Stimulated activated memory B cell treated with anti-CD40 and anti-IgM and Interleukin-4, amounts not matched to agents 10 μg/mL and 1 μg/mL and 100 μg/mL, for 72 hours (primary cell): ENCODE data around the gene SPACA5.
"Not testable (repeated sequence)": the region's sequence is repeated elsewhere in the genome, so short reads cannot be mapped to it uniquely, and the experiment has no call there.

Experiments
- ATAC-seq: fragments of 150-1000 bp; cut with Tn5 transposase; 2 replicates; pipeline ENCODE4 v1.10.0; 2021
- H3K27ac Mint-ChIP-seq: one replicate; pipeline ENCODE4 v1.8.0; 2022; ENCODE audit warnings: mild to moderate bottlenecking, mixed read lengths
- H3K27me3 Mint-ChIP-seq: one replicate; pipeline ENCODE4 v1.8.0; 2022; ENCODE audit warnings: mixed read lengths
- H3K36me3 Mint-ChIP-seq: one replicate; pipeline ENCODE4 v1.8.0; 2022; ENCODE audit warnings: mixed read lengths
- H3K4me1 Mint-ChIP-seq: one replicate; pipeline ENCODE4 v1.8.0; 2022; ENCODE audit warnings: mixed read lengths
- H3K4me3 Mint-ChIP-seq: one replicate; pipeline ENCODE4 v1.8.0; 2022; ENCODE audit warnings: mild to moderate bottlenecking, moderate library complexity, mixed read lengths
- H3K9me3 Mint-ChIP-seq: one replicate; pipeline ENCODE4 v1.8.0; 2022; ENCODE audit warnings: mixed read lengths

SPACA5 gene

DNA sequence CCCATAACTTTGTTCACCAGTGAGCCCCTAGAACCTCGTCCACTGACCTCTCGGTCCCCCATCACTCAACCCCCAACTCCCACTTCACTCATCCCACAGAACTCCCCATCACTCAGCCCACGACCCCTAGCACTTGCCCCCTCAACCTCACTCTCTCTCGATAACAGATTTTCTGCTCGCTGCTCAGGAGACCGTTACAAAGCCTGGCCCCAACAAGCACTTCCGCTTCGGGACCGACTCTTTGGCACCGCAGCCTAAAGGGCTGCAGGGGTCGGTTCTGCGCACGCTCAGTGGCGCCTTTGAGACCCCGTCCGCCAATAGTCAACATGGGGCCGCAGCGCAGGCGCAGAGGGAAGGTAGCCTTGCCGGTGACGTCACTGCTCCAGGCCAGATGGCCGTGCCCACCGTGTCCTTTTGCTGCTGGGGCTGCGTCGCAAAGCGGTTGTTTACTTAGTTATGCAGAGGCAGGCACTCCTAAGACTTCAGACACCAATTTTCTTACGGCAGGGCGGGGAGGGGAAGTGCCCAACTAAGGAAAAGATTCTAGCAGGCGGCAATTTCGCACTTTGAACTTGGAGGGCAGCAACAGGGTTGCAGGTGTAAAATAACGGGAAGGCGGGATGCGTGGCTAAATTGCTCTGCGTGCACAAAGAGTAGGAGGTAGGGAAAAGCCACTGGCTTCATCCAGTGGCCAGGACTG, 2.9 kb upstream of the SPACA5 start, which contains the start of gene ZNF182:
Gene ZNF182 (minus strand): TSS at position 232 of the 700 bp plus-strand sequence. CDS start 1,380 bp downstream, outside the sequence.
- H3K27me3 Mint-ChIP-seq, result no peaks in the 10 kb centered on the region
- peak within 1 kb of the TSS; percentile 97 for H3K4me3 Mint-ChIP-seq
- peaks cover 16% of the 10 kb centered on the region for H3K36me3 Mint-ChIP-seq
- no peaks in the 10 kb centered on the region for H3K9me3 Mint-ChIP-seq
- H3K4me1 Mint-ChIP-seq, result peaks cover 17% of the 10 kb centered on the region
- H3K27ac Mint-ChIP-seq, result peak within 1 kb of the TSS; percentile 100
- peak; percentile 98 for ATAC-seq

DNA sequence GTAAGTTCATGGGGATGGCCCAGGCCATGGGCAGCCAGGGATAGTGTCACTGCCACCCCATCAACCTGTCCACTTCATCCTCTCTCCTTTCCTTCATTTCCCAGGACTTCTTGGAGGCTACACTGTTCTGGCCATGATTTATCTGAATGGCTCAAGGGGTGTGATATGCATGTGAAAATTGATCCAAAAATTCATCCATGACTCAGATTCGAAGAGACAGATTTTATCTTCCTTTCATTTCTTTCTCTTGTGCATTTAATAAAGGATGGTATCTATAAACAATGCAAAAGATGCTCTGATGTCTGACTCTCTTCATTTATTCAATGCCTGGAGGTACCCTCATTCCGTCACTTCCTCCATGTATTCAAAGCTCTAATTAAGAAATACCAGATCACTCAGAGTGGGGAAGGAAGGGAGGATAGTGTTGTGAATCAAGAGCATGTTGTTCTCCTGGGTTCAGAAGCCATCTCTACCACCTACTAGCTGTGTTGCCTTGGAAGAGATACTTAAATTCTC, 2.7 kb downstream of the SPACA5 start:
- not testable (repeated sequence) for ATAC-seq, H3K27me3 Mint-ChIP-seq, H3K4me1 Mint-ChIP-seq, H3K9me3 Mint-ChIP-seq, H3K27ac Mint-ChIP-seq, H3K4me3 Mint-ChIP-seq, H3K36me3 Mint-ChIP-seq

DNA sequence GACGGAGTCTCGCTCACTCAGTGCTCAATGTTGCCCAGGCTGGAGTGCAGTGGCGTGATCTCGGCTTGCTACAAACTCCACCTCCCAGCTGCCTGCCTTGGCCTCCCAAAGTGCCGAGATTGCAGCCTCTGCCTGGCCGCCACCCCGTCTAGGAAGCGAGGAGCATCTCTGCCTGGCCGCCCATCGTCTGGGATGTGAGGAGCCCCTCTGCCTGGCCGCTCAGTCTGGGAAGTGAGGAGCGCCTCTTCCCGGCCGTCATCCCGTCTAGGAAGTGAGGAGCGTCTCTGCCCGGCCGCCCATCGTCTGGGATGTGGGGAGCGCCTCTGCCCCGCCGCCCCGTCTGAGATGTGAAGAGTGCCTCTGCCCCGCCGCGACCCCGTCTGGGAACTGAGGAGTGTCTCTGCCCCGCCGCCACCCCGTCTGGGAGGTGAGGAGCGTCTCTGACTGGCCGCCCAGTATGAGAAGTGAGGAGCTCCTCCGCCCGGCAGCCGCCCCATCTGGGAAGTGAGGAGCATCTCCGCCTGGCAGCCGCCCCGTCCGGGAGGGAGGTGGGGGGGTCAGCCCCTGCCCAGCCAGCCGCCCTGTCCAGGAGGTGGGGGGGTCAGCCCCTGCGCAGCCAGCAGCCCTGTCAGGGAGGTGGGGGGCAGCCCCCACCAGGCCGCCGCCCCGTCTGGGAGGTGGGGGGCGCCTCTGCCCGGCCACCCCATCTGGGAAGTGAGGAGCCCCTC, 10.0 kb downstream of the SPACA5 start:
- H3K9me3 Mint-ChIP-seq, H3K27me3 Mint-ChIP-seq, ATAC-seq, H3K27ac Mint-ChIP-seq, H3K36me3 Mint-ChIP-seq, H3K4me3 Mint-ChIP-seq, H3K4me1 Mint-ChIP-seq: not testable (repeated sequence)

DNA sequence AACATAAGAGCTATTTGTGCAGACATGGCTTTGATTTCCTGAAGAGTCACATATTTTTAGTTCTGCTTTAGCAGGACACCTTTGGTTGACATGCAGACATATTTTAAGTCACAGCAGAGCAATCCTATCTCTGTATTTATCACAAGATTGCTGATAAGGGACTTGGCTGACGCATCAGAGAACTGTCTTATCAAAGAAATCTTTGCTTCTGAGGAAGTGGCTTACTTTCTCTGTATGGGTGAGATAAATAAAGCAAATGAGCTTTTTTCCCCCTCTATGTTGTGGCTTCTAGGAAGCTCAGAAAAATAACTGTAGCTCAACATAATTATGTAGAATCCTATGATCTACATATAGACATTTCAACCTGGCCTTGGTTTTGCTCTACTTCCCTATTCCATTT, 13.1 kb downstream of the SPACA5 start:
- ATAC-seq, H3K27ac Mint-ChIP-seq, H3K9me3 Mint-ChIP-seq, H3K4me1 Mint-ChIP-seq, H3K4me3 Mint-ChIP-seq, H3K36me3 Mint-ChIP-seq, H3K27me3 Mint-ChIP-seq: not testable (repeated sequence)

DNA sequence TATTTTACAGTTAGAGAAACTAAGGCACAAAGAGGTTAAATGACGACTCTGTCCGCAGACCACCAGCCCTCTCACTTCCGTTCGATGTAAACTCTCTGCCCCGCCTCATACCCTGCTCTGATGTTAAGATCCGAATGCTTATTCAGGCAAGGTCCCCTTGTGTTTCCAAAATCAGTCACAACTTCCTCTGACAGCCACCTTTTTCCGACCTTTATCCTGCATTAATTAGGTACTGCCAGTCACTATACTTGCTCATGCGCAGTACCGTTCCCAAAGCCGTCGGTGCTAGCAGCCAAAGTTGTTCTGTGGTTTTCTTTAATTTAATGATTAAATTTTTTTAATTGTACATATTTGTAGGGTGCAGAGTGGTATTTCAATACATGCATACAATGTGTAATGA, 13.7 kb downstream of the SPACA5 start:
- H3K4me1 Mint-ChIP-seq, H3K36me3 Mint-ChIP-seq, H3K27me3 Mint-ChIP-seq, H3K9me3 Mint-ChIP-seq: not testable (repeated sequence)
- Mint-ChIP-seq H3K4me3 (peak overlapping the region; percentile 58), H3K27ac (peak overlapping the region; percentile 99)
- ATAC-seq, result peak; percentile 71

DNA sequence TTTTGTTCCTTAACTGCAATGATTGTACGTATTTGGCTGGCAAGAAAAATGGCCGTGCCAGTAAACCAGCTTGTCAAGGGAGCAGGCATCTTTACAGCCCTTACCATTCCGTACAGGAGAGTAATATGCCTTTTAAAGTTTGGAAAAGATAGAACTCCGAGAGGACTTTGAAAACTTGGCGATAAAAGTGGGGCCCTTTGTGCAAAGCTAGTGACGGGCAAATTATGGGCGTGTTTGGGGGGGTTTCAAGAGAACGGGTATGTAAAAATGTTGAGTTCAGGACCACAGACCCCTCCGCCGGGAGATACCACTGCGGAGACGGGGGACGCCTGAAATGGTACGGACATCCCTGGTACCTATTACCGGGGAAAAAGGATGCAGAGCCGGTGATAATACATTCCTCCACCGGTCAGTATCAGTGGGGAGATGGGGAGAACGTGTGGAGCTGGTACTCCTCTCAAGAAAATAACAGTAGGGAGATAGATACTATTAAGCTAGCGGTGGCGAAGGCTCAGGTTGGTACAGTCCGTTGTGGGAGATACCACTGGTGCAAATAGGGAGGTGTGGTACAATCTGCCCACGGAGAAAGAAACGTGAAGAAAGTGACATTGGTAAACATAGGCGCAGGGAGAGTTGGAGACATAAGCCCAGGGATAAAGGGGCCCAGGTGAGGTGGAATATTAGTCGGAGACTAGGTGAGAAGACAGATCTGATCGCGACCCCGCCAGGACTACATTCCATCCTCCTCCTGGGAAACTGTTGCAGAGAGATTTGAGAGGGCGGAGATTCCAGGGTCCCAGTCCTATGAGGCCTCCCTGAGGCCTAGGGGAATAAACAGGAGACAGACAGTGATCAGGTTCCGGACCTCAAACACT, 14.5 kb downstream of the SPACA5 start:
- Mint-ChIP-seq H3K4me1 (peaks cover 12% of the 10 kb centered on the region), H3K27me3 (no peaks in the 10 kb centered on the region), H3K27ac (peak overlapping the region; percentile 99), H3K4me3 (peak overlapping the region; percentile 98), H3K9me3 (no peaks in the 10 kb centered on the region), H3K36me3 (no peaks in the 10 kb centered on the region)
- ATAC-seq, result peak; percentile 91

DNA sequence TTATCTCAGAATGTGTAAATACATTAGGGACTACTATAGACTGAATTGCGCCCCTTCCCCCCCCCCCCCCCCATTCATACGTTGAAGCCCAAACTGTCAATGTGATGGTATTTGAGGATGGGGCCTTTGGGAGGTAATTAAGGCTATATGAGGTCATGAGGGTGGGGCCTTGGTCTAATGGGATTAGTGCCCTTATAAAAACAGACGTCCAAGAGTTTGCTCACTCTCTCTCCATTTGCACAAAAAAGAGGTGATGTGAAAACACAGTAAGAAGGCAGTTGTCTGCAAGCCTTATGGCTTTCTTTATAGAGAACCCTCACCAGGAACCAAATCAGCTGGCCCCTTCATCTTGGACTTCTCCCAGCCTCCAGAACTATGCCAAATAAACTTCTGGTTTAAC, 15.3 kb downstream of the SPACA5 start:
- H3K9me3 Mint-ChIP-seq, result no peaks in the 10 kb centered on the region
- no peak overlapping the region for H3K4me3 Mint-ChIP-seq
- H3K27me3 Mint-ChIP-seq, result no peaks in the 10 kb centered on the region
- H3K36me3 Mint-ChIP-seq, result no peaks in the 10 kb centered on the region
- no peak for ATAC-seq
- H3K4me1 Mint-ChIP-seq, result peaks cover 18% of the 10 kb centered on the region
- no peak overlapping the region for H3K27ac Mint-ChIP-seq

DNA sequence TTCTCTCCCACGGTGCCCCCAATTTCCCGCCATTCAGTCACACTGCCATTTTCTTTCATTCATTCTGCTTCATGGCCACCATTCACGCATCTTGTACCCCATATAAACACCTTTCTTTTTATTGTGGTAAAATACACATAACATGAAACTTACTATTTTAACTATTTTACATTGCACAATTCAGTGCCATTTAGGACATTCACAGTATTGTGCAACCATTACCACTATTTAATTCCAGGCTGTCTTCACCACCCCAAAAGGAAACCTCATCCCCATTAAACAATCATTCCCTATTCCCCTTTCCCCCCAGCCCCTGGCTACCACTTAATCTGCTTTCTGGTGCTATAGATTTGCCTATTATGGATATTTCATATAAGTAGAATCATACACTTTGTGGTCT, 15.9 kb downstream of the SPACA5 start:
- H3K27ac Mint-ChIP-seq, result no peak overlapping the region
- H3K36me3 Mint-ChIP-seq, result no peaks in the 10 kb centered on the region
- no peaks in the 10 kb centered on the region for H3K27me3 Mint-ChIP-seq
- peak overlapping the region; percentile 32 for H3K4me3 Mint-ChIP-seq
- no peaks in the 10 kb centered on the region for H3K9me3 Mint-ChIP-seq
- peaks cover 18% of the 10 kb centered on the region for H3K4me1 Mint-ChIP-seq
- no peak for ATAC-seq

DNA sequence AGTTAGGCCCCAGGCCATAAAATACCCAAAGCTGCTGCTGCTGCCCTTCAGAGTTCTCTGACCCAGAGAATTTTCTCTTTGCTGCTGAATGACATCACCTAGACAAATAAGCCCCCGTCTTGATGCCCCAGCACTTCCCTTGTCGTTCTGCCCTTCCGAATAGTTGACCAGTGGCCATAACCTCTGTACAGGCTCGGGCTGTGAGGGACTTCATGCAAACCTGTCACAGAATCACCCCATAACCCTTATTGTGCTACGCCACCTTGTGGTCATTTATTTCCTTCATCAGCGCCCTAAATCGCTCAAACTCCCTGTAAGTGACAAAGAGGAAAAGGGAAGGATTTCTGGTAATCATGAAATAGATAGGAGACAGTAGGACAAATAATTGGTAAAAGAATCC, 18.8 kb downstream of the SPACA5 start:
- ATAC-seq, result no peak
- H3K4me3 Mint-ChIP-seq, result no peak overlapping the region
- no peaks in the 10 kb centered on the region for H3K36me3 Mint-ChIP-seq
- H3K9me3 Mint-ChIP-seq, result no peaks in the 10 kb centered on the region
- no peaks in the 10 kb centered on the region for H3K27me3 Mint-ChIP-seq
- peaks cover 18% of the 10 kb centered on the region for H3K4me1 Mint-ChIP-seq
- no peak overlapping the region for H3K27ac Mint-ChIP-seq

DNA sequence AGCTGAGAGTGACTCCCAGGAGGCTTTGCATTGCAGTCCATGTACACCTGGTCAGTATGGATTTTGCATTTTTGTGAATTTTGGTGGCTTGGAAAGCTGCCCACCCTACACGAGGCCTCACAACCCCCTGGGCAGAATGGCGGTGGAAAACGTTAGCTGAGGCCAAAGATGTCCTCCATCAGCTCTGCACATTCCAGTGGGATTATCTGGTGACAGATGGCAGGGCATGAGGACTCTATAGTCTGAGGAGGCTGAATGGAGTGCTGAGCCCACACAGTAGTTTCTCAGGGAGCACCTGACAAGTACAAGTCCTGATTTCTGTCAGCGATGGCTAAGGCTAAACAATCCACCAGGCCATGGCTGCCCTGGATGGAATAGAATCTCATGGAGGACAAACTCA, 20.8 kb downstream of the SPACA5 start:
- H3K27me3 Mint-ChIP-seq, ATAC-seq, H3K36me3 Mint-ChIP-seq, H3K4me3 Mint-ChIP-seq, H3K9me3 Mint-ChIP-seq, H3K27ac Mint-ChIP-seq: not testable (repeated sequence)
- peaks cover 14% of the 10 kb centered on the region for H3K4me1 Mint-ChIP-seq

DNA sequence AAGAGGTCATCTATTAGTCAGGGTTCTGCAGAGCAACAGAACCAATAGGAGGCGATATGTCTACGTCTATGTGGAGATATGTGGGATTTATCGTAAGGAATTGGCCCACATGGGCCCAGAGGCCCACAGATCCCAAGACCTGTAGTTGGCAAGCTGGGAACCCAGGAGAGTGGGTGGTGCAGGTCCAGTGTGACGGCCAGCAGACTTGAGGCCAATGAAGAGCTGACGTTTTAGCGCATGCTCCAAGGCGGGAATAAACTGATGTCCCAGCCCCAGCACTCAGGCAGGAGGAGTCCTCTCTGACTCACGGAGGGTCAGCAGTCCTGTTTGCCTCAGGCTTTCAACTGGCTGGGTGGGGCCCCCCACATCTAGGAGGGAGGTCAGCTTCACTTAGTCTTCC, 21.3 kb downstream of the SPACA5 start:
- Mint-ChIP-seq H3K27me3 (no peaks in the 10 kb centered on the region), H3K4me1 (peaks cover 14% of the 10 kb centered on the region), H3K36me3 (peaks cover 8% of the 10 kb centered on the region), H3K9me3 (no peaks in the 10 kb centered on the region), H3K27ac (no peak overlapping the region), H3K4me3 (no peak overlapping the region)
- ATAC-seq, result no peak

DNA sequence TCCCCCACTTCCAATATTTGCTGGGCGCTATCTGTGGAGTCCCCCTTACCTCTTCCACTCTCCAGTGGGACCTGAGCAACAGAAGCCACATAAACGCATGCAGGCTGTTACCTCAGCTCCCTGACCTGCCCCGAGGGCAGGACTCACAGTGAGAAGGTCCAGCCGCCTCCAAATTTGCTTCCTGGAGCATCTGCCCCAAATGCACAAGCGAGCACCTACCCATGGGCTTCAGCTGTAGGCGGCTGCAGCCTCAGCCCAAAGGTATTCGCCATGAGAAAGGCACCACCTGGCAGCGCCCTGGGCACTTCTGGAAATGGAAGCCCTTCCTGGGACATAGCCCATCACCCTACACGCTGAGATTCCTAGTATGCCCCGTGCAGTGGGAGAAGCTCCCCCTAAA, 23.4 kb downstream of the SPACA5 start:
- Mint-ChIP-seq H3K27ac (no peak overlapping the region), H3K4me3 (no peak overlapping the region), H3K27me3 (no peaks in the 10 kb centered on the region), H3K4me1 (peaks cover 14% of the 10 kb centered on the region), H3K9me3 (no peaks in the 10 kb centered on the region), H3K36me3 (peaks cover 8% of the 10 kb centered on the region)
- no peak for ATAC-seq

DNA sequence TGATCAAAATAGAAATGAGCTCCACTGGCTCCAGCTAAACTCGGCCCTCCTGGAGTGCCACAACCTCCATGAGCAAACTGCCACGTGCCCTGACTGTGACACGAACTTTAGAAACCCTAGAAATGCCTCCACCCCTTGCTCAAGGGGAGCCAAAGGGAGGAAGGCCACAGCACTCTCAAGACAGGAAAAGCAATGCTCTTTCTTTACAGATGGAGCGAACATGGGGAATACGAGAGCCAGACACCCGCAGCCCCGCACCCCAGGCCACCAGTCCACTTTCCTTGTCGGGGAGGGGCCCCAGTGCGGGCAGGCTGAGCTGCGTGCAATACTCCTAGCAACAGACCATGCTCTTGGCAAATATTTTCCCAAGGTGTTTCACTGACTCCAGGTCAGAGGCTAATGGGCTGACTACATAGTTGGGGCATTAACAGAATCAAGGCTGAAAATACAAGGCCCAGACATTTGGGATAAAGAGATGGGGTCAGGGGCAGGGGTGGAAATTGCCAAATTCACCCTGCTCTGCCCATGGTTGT, 23.9 kb downstream of the SPACA5 start:
- H3K9me3 Mint-ChIP-seq, H3K27me3 Mint-ChIP-seq, H3K27ac Mint-ChIP-seq, ATAC-seq, H3K4me1 Mint-ChIP-seq, H3K4me3 Mint-ChIP-seq: not testable (repeated sequence)
- H3K36me3 Mint-ChIP-seq, result peaks cover 11% of the 10 kb centered on the region

DNA sequence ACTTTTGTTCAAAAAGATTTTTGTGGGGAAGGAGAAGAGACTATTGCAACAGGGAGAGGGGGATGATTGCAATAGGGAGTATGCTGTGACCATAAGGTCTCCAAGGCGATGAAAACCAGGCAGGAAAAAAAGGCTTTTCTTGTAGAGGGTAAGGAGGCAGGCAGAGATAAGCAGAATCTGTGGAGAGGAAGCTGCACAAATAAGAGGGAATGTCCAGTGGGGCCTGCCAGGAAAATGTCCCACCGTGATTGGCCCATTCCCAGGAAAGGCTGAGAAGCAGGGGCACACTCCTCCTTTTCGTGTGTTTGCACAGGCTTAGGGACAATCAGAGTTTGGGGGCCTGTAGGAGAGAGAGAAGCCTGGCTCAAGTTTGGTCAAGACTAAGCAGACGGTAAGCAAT, 29.1 kb downstream of the SPACA5 start:
- Mint-ChIP-seq H3K27ac (no peak overlapping the region), H3K4me3 (no peak overlapping the region), H3K4me1 (no peaks in the 10 kb centered on the region), H3K27me3 (no peaks in the 10 kb centered on the region), H3K9me3 (no peaks in the 10 kb centered on the region), H3K36me3 (peaks cover 14% of the 10 kb centered on the region)
- ATAC-seq, result no peak

DNA sequence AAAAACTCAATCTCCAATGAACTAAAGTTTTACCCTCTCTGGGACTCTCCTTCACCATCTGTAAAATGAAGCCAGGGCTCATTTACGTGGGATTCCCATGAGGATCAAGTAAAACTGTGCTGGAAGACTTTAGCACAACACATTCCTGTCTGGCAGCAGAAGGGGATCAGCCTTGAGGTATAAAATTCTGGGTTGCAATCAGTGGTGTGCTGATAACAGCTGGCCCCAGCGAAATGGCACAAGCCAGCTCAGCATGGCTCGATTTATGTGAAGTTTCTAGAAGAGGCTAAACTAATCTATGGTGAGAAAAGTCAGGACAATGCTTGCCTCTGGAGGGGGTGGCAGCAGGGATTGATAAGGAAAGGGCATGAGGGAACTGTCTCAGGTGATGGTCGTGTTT, 36.3 kb downstream of the SPACA5 start:
- H3K9me3 Mint-ChIP-seq, result no peaks in the 10 kb centered on the region
- H3K4me3 Mint-ChIP-seq, result no peak overlapping the region
- peaks cover 21% of the 10 kb centered on the region for H3K36me3 Mint-ChIP-seq
- no peaks in the 10 kb centered on the region for H3K4me1 Mint-ChIP-seq
- ATAC-seq, result no peak
- H3K27me3 Mint-ChIP-seq, result no peaks in the 10 kb centered on the region
- H3K27ac Mint-ChIP-seq, result no peak overlapping the region
